Activated CD4-positive, alpha-beta memory T cell treated with anti-CD3 and anti-CD28 coated beads, Interleukin-2, amount 10 ng/mL, durations not matched to agents 7 days and 5 days (primary cell): ENCODE data around the gene ZNF827. TPM values are rescaled to one million over a fixed set of nuclear protein-coding genes. Genes with fewer than 3 reads are reported as not detected.

Experiments
- CTCF ChIA-PET: fragments of 350-600 bp; sonication (Branson Sonifier 250); formaldehyde crosslinking; loops from one replicate; lab custom pipeline; 2021; ENCODE audit warnings: antibody characterized with exemption, inconsistent platforms; lab: Charles Lee
- POLR2A ChIA-PET: fragments of 350-600 bp; sonication (Branson Sonifier 250); formaldehyde crosslinking; loops from one replicate; lab custom pipeline; 2021; ENCODE audit warnings: antibody characterized with exemption; lab: Charles Lee
- DNase-seq: peaks from one replicate; pipeline ENCODE4 v3.0.0-alpha.2; 2020
- H3K27ac Mint-ChIP-seq: one replicate; pipeline ENCODE4 v1.8.0; 2021; ENCODE audit warnings: mild to moderate bottlenecking, mixed read lengths
- H3K27me3 Mint-ChIP-seq: one replicate; pipeline ENCODE4 v1.8.0; 2021; ENCODE audit warnings: mixed read lengths
- H3K36me3 Mint-ChIP-seq: one replicate; pipeline ENCODE4 v1.8.0; 2021; ENCODE audit warnings: low read depth, mixed read lengths
- H3K4me1 Mint-ChIP-seq: one replicate; pipeline ENCODE4 v1.8.0; 2021; ENCODE audit warnings: mixed read lengths
- H3K4me3 Mint-ChIP-seq: one replicate; pipeline ENCODE4 v1.8.0; 2021; ENCODE audit warnings: mild to moderate bottlenecking, mixed read lengths
- H3K9me3 Mint-ChIP-seq: one replicate; pipeline ENCODE4 v1.8.0; 2021; ENCODE audit warnings: mixed read lengths
- total RNA-seq, 2 experiments: library from RNA; stranded (reverse); gene quantifications; one replicate each; pipeline ENCODE4 v1.2.3, GENCODE V29; 2021

Gene ZNF827
- total RNA-seq, 2 experiments from 2014 or later = 7.9 to 10.3 TPM

- no peak for DNase-seq
- Mint-ChIP-seq H3K4me3 (no peak overlapping the region), H3K27ac (no peak overlapping the region), H3K36me3 (peaks cover 20% of the 10 kb centered on the region), H3K4me1 (peaks cover 12% of the 10 kb centered on the region), H3K27me3 (no peaks in the 10 kb centered on the region), H3K9me3 (no peaks in the 10 kb centered on the region)
- CTCF ChIA-PET = interaction anchor here (1.1 kb wide), 1 partner anchor 18 kb away, joined by 3 read pairs; no protein-coding TSS in a partner anchor
- POLR2A ChIA-PET = no interaction called here
Observed at GRCh38 chr4:145823743-145824142, 114.9 kb downstream of the ZNF827 start.

- Mint-ChIP-seq H3K36me3 (peaks cover 21% of the 10 kb centered on the region), H3K27me3 (no peaks in the 10 kb centered on the region), H3K4me1 (peaks cover 1% of the 10 kb centered on the region), H3K27ac (no peak overlapping the region), H3K4me3 (no peak overlapping the region), H3K9me3 (no peaks in the 10 kb centered on the region)
- ChIA-PET CTCF (interaction anchor here (1.1 kb wide), 1 partner anchor 16 kb away, joined by 3 read pairs; no protein-coding TSS in a partner anchor), POLR2A (interaction anchor here (0.8 kb wide), 1 partner anchor 11 kb away, joined by 3 read pairs; no protein-coding TSS in a partner anchor)
- DNase-seq = no peak
Observed at GRCh38 chr4:145822581-145822980, 116.0 kb downstream of the ZNF827 start.

- H3K27ac Mint-ChIP-seq = no peak overlapping the region
- H3K4me1 Mint-ChIP-seq = no peaks in the 10 kb centered on the region
- H3K27me3 Mint-ChIP-seq = no peaks in the 10 kb centered on the region
- H3K36me3 Mint-ChIP-seq = peaks cover 25% of the 10 kb centered on the region
- H3K9me3 Mint-ChIP-seq = no peaks in the 10 kb centered on the region
- DNase-seq = no peak
- H3K4me3 Mint-ChIP-seq = no peak overlapping the region
- ChIA-PET CTCF (no interaction called here), POLR2A (no interaction called here)
Observed at GRCh38 chr4:145822181-145822580, 116.4 kb downstream of the ZNF827 start.

- H3K27ac Mint-ChIP-seq = no peak overlapping the region
- no peak overlapping the region for H3K4me3 Mint-ChIP-seq
- no peak for DNase-seq
- H3K4me1 Mint-ChIP-seq = no peaks in the 10 kb centered on the region
- ChIA-PET POLR2A (no interaction called here), CTCF (no interaction called here)
- peaks cover 27% of the 10 kb centered on the region for H3K36me3 Mint-ChIP-seq
- no peaks in the 10 kb centered on the region for H3K9me3 Mint-ChIP-seq
- H3K27me3 Mint-ChIP-seq = no peaks in the 10 kb centered on the region
Observed at GRCh38 chr4:145821766-145822165, 116.9 kb downstream of the ZNF827 start.

- H3K9me3 Mint-ChIP-seq = no peaks in the 10 kb centered on the region
- no peak overlapping the region for H3K27ac Mint-ChIP-seq
- ChIA-PET CTCF (no interaction called here), POLR2A (no interaction called here)
- peaks cover 35% of the 10 kb centered on the region for H3K36me3 Mint-ChIP-seq
- H3K4me3 Mint-ChIP-seq = no peak overlapping the region
- H3K4me1 Mint-ChIP-seq = peaks cover under 1% of the 10 kb centered on the region
- no peaks in the 10 kb centered on the region for H3K27me3 Mint-ChIP-seq
- DNase-seq = no peak
Observed at GRCh38 chr4:145820407-145820806, 118.2 kb downstream of the ZNF827 start.

GRCh38 chr4:145819853-145820181 is 118.8 kb downstream of the ZNF827 start:
- Mint-ChIP-seq H3K4me3 (no peak overlapping the region), H3K9me3 (peaks cover 2% of the 10 kb centered on the region), H3K36me3 (peaks cover 38% of the 10 kb centered on the region), H3K27ac (no peak overlapping the region), H3K4me1 (peaks cover 6% of the 10 kb centered on the region), H3K27me3 (no peaks in the 10 kb centered on the region)
- no peak for DNase-seq
- ChIA-PET POLR2A (no interaction called here), CTCF (no interaction called here)

- Mint-ChIP-seq H3K36me3 (peaks cover 40% of the 10 kb centered on the region), H3K27ac (no peak overlapping the region), H3K9me3 (peaks cover 2% of the 10 kb centered on the region), H3K4me3 (no peak overlapping the region), H3K4me1 (peaks cover 6% of the 10 kb centered on the region), H3K27me3 (no peaks in the 10 kb centered on the region)
- DNase-seq = no peak
- ChIA-PET POLR2A (no interaction called here), CTCF (no interaction called here)
Observed at GRCh38 chr4:145819101-145819852, 119.3 kb downstream of the ZNF827 start.

GRCh38 chr4:145818011-145818410 is 120.6 kb downstream of the ZNF827 start:
- POLR2A ChIA-PET = interaction anchor here (1.6 kb wide), 1 partner anchor 637 kb away, joined by 4 read pairs; no protein-coding TSS in a partner anchor
- Mint-ChIP-seq H3K36me3 (peaks cover 48% of the 10 kb centered on the region), H3K9me3 (peaks cover 3% of the 10 kb centered on the region), H3K27me3 (no peaks in the 10 kb centered on the region), H3K4me3 (no peak overlapping the region), H3K27ac (no peak overlapping the region), H3K4me1 (peaks cover 6% of the 10 kb centered on the region)
- DNase-seq = no peak
- CTCF ChIA-PET = no interaction called here

- Mint-ChIP-seq H3K27me3 (no peaks in the 10 kb centered on the region), H3K4me3 (no peak overlapping the region), H3K9me3 (peaks cover 4% of the 10 kb centered on the region), H3K4me1 (peaks cover 6% of the 10 kb centered on the region), H3K27ac (no peak overlapping the region), H3K36me3 (peaks cover 45% of the 10 kb centered on the region)
- ChIA-PET POLR2A (interaction anchor here (1.6 kb wide), 1 partner anchor 635 kb away, joined by 4 read pairs; no protein-coding TSS in a partner anchor), CTCF (no interaction called here)
- no peak for DNase-seq
Observed at GRCh38 chr4:145816091-145816490, 122.5 kb downstream of the ZNF827 start.

- H3K36me3 Mint-ChIP-seq = peaks cover 47% of the 10 kb centered on the region
- POLR2A ChIA-PET = no interaction called here
- DNase-seq = no peak
- H3K27me3 Mint-ChIP-seq = no peaks in the 10 kb centered on the region
- H3K27ac Mint-ChIP-seq = no peak overlapping the region
- H3K4me1 Mint-ChIP-seq = peaks cover 6% of the 10 kb centered on the region
- no peak overlapping the region for H3K4me3 Mint-ChIP-seq
- CTCF ChIA-PET = no interaction called here
- peaks cover 5% of the 10 kb centered on the region for H3K9me3 Mint-ChIP-seq
Observed at GRCh38 chr4:145815626-145816025, 123.0 kb downstream of the ZNF827 start.

GRCh38 chr4:145815027-145815612 is 123.5 kb downstream of the ZNF827 start:
- CTCF ChIA-PET = no interaction called here
- H3K27me3 Mint-ChIP-seq = no peaks in the 10 kb centered on the region
- peaks cover 8% of the 10 kb centered on the region for H3K9me3 Mint-ChIP-seq
- POLR2A ChIA-PET = no interaction called here
- peaks cover 8% of the 10 kb centered on the region for H3K4me1 Mint-ChIP-seq
- no peak for DNase-seq
- H3K36me3 Mint-ChIP-seq = peaks cover 47% of the 10 kb centered on the region
- H3K4me3 Mint-ChIP-seq = no peak overlapping the region
- H3K27ac Mint-ChIP-seq = no peak overlapping the region

- CTCF ChIA-PET = no interaction called here
- Mint-ChIP-seq H3K9me3 (peaks cover 14% of the 10 kb centered on the region), H3K36me3 (peaks cover 52% of the 10 kb centered on the region), H3K27ac (no peak overlapping the region), H3K4me1 (peaks cover 14% of the 10 kb centered on the region), H3K4me3 (no peak overlapping the region), H3K27me3 (no peaks in the 10 kb centered on the region)
- POLR2A ChIA-PET = no interaction called here
- no peak for DNase-seq
Observed at GRCh38 chr4:145814246-145814645, 124.4 kb downstream of the ZNF827 start.

- Mint-ChIP-seq H3K27ac (no peak overlapping the region), H3K36me3 (peaks cover 57% of the 10 kb centered on the region), H3K4me1 (peaks cover 27% of the 10 kb centered on the region), H3K9me3 (peaks cover 14% of the 10 kb centered on the region), H3K27me3 (no peaks in the 10 kb centered on the region), H3K4me3 (no peak overlapping the region)
- DNase-seq = no peak
- CTCF ChIA-PET = no interaction called here
- POLR2A ChIA-PET = no interaction called here
Observed at GRCh38 chr4:145812919-145813318, 125.7 kb downstream of the ZNF827 start.
